ENCODE measurements around the gene KLK5.

GRCh38 chr19:50947123-50947522, 5.7 kb downstream of the KLK5 start:
- TF ChIP-seq CTCF (conservative IDR thresholded peaks at IDR 0.05; ENCODE audit: low read length) (no peak), EZH2phosphoT487 (IDR thresholded peaks at IDR 0.05; ENCODE audit: borderline replicate concordance, low read depth, low read length) (no peak)
